CD4-positive, alpha-beta T cell treated with Interleukin-6 for 4 hours (primary cell): ENCODE data around the gene KANSL2.
A peak's percentile ranks its signal among the peaks of the same experiment; 100 is the strongest.
"Not testable (repeated sequence)": the region's sequence is repeated elsewhere in the genome, so short reads cannot be mapped to it uniquely, and the experiment has no call there.

Experiments
- DNase-seq: peaks from one replicate; pipeline ENCODE4 v3.0.0-alpha.2; 2020; ENCODE audit warnings: mixed read lengths

KANSL2 gene, protein sequence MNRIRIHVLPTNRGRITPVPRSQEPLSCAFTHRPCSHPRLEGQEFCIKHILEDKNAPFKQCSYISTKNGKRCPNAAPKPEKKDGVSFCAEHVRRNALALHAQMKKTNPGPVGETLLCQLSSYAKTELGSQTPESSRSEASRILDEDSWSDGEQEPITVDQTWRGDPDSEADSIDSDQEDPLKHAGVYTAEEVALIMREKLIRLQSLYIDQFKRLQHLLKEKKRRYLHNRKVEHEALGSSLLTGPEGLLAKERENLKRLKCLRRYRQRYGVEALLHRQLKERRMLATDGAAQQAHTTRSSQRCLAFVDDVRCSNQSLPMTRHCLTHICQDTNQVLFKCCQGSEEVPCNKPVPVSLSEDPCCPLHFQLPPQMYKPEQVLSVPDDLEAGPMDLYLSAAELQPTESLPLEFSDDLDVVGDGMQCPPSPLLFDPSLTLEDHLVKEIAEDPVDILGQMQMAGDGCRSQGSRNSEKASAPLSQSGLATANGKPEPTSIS

DNA sequence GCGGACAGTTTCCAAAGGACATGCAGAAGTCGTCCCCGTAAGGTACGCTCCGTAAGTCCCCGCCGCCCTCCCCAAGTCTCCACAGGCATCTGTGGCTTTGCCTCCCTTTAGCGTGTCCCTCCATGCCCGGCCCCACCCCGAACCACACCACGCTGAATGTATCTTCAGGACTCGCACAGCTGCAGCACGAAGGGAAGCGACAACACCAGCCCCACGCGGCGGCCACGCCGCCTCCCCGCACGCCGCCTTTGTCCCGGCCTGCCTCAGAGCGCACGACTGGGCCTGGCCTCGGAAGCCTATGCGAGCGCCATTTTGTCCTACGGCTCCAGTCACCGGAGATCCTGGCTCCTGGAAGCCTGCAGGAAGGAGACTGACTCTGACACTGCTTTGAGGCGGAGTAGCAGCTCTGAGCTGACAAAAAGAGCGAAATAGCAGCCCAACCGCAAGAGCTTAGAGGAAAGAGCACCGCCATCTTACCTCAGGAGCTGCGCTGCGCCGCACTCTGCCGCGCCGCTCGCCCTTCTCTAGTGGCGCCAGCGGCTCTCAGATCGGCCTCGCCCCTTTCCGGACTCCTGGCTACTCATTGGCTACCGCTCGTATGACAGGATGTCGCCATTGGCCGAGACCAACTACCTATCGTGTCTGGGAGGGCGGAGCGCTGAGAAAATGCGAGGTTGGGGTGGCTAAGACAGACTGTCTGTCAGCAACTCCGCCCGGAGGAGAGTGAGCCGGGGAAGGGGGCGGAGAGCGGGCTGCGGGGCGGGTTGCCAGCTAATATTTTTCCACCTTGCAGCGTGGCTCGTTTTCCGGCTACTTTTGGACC is at the start of gene KANSL2:
Gene KANSL2 (minus strand): TSS at position 529 of the 823 bp plus-strand sequence. CDS start 606 bp downstream, outside the sequence.
- DNase-seq: peak; percentile 97

DNA sequence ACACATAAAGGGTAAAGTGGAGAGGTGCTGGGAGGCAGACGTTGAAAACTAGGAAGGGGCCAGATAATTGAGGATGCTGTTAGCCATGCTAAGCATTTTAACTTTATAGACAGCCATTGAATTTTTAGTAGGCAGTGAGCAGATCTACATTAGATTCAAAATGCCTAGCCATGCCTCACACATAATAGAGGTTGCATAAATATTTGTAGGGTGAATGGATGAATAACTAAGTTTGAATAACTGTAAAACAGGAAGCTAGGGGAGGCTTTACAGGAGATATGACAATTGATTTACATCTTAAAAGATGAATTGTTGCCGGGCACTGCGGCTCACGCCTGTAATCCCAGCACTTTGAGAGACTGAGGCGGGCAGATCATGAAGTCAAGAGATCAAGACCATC is 46.8 kb upstream of the KANSL2 start:
- no peak for DNase-seq

DNA sequence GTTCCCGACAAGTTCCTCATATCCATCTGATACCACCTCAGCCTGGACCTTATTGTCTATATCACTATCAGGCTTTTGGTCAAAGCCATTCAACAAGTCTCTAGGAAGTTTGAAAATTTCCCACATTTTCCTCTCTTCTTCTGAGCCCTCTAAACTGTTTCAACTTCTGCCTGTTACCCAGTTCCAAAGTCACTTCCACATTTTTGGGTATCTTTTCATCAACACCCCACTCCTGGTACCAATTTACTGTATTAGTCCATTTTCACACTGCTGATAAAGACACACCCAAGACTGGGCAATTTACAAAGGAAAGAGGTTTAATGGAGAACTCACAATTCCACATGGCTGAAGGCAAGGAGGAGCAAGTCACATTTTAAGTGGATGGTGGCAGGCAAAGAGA is 38.7 kb upstream of the KANSL2 start:
- DNase-seq: not testable (repeated sequence)

DNA sequence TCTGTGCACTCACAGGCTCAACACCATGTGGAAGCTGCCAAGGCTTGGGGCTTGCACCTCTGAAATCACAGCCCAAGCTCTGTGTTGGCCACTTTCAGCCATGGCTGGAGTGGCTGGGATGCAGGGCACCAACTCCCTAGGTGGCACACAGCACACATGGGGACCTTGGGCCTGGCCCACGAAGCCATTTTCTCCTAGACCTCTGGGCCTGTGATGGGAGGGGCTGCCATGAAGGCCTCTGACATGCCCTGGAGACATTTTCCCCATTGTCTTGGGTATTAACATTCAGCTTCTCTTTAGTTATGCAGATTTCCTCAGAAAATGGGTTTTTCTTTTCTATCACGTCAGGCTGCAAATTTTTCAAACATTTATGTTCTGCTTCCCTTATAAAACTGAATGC is 38.1 kb upstream of the KANSL2 start:
- not testable (repeated sequence) for DNase-seq

DNA sequence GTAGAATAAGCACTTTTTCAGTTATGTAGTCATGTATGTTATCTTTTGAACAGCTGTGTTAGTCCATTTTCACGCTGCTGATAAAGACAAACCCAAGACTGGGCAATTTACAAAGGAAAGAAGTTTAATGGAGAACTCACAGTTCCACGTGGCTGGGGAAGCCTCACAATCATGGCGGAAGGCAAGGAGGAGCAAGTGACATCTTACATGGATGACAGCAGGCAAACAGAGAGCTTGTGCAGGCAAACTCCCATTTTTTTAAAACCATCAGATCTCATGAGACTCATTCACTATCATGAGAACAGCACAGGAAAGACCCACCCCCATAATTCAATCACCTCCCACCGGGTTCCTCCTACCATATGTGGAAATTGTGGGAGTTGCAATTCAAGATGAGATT is 37.0 kb upstream of the KANSL2 start:
- not testable (repeated sequence) for DNase-seq

DNA sequence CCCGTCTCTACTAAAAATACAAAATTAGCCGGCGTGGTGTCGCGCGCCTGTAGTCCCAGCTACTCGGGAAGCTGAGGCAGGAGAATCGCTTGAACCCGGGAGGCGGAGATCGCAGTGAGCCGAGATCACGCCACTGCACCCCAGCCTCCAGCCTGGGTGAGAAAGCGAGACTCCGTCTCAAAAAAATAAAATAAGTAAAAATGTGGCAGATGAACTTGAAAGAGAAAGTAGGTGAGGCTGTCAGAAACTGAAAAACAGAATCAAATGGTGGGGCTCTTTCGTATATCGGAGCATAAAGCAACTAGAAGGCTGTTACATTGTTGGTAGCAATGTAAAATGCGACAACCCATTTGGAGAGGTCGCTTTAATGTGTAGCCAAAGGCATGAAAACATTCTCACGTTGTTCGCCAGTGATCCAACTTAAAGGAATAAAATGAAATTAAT is 35.2 kb upstream of the KANSL2 start:
- DNase-seq: peak; percentile 4

DNA sequence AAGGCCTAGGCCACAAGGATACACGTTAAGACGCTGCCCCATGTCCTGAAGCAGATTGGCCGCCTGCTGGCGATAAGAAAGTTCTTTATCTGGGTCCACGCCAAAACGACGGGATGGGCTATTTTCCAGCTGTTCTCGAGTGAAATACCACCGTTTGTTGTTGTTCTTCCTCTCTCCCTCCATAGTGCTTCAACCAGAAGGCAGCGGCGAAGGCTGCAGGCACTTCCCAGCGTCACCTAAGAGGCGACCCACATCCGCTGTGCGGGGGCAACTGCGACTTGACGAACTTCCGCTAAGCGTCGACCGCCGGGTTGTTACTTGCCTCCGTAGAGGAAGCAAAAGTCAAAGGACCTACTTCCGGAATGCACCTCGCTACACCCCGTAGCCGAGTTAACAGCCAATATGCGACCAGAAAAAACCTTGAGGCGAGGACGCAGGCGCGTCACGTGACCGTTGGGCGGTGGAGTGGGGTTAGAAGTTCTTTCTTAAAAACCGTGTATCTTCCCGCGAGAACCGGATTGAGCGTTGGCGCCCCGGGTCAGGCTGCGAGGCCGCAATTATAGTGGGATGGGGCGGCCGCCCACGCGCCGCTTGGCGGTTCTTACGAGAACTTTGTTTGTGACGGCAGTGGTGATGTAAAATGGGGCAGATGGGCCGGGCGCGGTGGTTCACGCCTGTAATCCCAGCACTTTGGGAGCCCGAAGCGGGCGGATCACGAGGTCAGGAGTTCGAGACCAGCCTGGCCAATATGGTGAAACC is 34.6 kb upstream of the KANSL2 start, which contains the start of gene CCNT1:
Gene CCNT1 (minus strand): TSS at position 215 of the 759 bp plus-strand sequence. CDS start 32 bp downstream, at position 183.
- DNase-seq: peak; percentile 98

DNA sequence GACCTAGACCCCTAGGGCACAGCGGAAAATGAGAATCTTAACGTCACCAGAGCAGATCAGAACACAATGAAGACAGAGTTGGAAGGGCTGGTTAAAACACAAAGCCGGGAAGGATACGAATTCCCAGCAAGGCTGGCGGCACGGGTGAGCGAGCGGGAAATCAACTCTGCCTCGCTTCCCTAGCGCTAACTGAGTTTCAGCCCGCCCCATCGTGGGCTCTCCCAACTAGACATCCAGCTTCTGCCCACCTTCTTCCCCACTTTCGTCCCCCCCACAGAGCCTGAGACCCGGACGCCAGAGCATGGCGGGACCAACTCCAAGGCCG is 34.1 kb upstream of the KANSL2 start:
- DNase-seq: no peak

DNA sequence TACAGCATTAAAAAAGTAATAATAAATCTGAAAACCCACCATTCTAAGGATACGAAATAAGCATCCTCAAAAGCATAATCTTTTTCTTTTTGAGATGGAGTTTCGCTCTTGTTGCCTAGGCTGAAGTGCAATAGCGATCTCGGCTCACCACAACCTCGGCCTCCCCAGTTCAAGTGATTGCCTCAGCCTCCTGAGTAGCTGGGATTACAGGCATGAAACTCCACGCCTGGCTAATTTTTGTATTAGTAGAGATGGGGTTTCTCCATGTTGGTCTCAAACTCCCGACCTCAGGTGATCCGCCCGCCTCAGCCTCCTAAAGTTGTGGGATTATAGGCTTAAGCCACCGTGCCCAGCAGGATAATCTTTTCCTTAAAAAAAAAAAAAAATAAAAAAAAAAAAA is 30.2 kb upstream of the KANSL2 start:
- no peak for DNase-seq

DNA sequence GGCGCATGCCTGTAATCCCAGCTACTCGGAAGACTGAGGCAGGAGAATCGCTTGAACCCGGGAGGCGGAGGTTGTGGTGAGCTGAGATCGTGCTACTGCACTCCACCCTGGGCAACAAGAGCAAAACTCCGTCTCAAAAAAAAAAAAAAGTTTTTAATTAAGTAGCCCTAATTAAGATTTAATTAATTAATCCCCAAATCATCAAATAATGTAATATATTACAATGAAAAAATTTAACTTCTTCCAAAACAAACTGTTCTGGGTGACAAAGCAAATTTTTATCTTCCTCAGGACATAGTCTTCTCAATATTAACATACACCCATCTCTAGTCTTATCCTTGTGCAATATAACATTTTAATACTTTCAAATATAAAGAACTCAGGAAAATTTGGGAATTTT is 16.8 kb upstream of the KANSL2 start:
- not testable (repeated sequence) for DNase-seq

DNA sequence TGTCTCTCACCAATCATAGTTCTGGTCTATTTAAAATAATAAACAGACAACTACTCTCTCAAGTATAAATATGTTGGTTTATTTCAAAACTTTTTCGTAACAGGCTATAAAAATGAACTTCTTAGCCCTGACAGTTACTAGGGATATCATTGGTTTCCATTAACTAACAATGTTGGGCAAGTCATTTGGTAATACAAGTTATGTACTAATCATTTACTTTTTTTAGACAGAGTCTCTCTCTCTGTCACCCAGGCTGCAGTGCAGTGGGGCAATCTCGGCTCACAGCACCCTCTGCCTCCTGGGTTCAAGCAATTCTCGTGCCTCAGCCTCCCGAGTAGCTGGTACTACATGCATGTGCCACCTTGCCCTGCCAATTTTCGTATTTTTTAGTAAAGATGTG is 14.6 kb upstream of the KANSL2 start:
- no peak for DNase-seq

DNA sequence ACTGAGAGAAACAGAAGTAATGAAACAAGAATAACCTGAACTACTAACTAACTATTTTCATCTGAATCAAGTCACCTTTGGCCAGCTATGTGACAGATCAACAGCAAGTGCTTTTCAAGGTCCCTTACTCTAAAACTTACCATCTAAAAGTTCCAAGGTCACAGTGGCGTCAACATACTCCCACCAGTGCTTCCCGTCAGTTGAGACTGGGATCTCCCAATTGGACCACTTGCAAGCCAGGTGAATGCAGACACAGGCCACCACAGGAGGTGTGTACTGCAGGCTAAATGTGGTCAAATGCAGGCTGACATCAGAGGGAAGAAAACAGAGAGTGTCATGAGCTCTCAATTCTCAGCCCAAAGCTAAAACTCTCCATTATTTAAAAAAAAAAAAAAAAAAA is 13.8 kb upstream of the KANSL2 start:
- no peak for DNase-seq

DNA sequence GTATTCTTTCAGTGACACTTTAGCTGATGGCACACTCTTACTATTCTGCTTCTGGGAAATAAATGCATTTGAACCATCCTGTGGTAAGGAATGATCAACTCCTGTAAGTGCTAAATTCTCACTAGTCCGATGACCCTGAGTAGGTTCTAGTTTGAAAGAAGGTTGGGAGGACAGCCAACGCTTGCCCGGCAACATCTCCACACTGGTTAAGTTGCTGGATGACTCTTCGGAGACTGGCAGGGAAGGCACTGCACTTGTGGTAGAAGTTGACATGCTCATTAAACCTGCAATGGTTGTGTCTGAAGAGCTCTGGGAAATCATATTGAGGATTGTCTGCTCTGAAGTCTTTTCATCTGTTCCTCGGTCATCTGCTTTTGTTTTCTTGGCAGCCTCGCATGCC is 12.0 kb upstream of the KANSL2 start:
- DNase-seq: no peak

DNA sequence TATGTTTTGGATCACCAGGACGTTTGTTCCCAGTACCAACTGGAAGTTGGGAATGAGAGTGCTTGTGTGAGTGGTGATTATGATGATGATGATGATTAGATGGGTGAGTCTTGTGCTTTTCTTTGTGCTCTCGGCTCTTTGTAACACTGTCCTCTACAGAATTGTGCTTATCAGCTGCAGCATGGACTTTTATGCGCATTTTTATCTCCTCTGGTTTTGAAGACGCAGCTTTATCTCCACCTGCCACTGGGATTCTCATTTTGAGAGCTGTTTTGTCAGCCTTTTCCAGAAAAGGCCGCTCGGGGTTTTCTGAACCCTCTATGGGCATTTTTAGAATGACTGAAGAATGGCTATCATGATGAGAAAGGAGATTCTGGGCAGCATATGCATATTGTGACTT is 11.5 kb upstream of the KANSL2 start:
- no peak for DNase-seq

DNA sequence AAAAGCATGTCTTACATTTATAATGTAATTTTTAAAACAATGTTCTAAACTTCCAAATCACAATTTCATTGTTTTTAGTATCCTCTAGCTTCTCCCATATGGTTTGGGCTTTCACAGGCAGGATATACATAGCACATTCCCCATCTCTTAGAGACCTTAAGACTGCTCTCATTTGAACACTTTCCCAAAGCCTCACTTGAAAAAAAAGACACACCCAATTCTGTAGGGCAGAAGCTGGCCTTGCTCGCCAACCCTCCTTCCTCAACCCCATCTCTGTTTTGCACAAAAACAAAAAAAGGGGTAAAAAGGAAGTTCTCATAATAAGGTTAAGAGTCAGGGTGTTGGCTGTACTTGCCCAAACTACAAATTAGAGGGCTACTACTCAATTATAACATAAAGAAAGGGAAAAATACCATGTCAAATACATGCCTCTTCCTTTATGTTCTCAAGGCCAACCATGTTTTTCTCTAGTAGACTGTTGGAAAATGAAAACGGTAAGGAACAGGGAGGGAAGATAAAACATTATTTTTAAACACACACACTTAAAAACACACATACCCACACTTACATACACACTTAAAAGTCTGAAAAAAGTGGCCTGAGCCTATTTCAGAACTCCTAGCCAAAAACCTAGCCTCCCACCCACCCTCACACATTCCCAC is 9.9 kb upstream of the KANSL2 start:
- DNase-seq: no peak

DNA sequence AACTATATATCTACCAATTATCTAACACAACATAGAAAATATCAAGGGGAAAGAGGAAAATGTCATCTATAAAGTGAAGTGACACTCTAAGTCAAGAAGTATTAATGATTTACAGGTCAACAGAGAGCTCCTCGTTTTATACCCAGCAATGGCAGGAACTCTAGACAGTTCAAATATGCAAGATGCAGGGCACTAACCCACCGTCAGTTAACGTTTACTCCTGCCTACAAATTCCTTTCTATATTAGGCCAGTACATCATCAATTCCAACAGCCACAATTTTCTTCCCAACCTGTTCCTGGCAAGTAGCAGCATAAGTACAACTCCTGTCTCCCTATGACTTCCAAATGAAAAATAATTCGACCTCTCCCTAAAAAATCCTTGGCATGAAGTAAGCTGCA is 9.0 kb upstream of the KANSL2 start:
- no peak for DNase-seq

DNA sequence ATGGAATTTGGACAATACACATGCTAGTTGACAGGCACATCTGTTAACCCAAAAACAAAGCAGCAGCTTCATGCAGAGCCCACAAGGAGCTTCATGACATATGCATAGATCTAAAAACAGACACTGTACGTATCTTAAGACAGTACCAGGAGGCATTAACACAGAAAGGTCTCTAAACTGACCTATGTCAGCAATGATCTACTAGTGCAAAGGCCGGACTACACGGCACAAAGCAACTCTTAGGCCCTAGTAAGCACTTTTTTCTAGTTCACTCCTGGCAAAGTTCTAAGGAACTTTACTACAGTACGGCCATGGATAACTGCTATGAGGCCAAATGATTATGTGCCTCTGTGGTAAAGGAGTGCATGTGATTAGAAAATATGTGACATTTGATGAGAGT is 8.4 kb upstream of the KANSL2 start:
- DNase-seq: no peak

DNA sequence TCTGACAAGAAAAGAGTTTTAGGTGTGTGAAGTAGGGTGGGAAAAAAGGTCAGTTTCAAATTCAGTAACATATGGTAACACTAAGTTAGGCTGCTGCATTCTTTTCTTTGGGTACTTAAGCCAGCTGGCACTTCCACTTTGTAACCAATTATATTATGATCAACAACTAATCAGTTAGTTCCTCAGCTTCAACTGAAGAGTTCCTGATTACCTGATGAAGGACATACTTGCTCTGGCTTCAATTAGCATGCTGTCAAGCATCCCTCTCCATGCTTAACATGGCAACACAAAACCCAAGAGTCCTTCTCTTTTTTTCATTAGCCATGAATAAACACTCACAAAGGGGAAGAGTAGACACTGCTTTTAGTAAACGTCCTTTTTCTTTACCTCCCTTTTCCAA is 6.8 kb upstream of the KANSL2 start:
- no peak for DNase-seq

DNA sequence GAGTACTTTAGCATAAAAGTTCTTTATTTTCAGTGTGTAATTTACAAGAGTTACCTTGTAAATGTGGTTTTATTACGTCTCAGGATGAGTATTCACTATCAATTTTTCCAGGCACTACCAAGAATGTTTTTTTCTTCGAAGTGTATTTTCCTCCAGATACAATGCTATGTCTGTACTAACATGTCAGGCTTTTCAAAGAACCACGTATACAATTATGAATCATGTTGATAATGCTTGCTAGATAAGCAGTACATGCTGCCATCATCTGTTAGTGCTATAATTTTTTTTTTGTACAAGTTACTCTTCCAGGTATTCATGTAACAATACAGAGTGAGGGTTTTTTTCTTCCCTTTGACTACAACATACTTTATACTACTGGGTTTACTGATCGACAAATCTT is 5.6 kb upstream of the KANSL2 start:
- no peak for DNase-seq

DNA sequence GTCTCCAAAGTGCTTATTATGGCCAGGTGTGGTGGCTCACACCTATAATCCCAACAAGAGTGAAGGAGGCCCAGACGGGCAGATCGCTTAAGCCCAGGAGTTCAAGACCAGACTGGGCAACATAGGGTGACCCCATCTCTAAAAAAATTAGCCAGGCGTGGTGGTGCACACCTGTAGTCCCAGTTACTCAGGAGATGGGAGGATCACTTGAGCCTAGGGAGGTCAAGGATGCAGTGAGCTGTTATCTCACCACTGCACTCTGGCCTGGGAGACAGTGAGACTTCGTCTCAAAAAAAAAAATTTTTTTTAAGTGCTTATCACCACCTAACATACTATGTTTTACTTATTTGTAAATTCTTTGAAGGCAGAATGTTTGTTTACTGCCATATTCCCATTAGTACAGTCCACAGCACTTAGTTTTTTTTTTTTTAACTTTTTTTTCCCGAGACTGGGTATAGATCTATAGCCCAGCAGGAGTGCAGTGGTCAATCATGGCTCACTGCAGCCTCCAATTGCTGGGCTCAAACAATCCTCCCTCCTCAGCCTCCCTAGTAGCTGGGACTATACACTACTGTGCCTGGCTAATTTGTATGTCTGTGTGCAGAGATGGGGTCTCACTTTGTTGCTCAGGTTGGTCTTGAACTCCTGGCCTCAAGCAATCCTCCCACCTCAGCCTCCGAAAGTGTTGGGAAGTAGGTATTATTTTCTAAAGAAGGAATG is 4.7 kb upstream of the KANSL2 start:
- DNase-seq: no peak

DNA sequence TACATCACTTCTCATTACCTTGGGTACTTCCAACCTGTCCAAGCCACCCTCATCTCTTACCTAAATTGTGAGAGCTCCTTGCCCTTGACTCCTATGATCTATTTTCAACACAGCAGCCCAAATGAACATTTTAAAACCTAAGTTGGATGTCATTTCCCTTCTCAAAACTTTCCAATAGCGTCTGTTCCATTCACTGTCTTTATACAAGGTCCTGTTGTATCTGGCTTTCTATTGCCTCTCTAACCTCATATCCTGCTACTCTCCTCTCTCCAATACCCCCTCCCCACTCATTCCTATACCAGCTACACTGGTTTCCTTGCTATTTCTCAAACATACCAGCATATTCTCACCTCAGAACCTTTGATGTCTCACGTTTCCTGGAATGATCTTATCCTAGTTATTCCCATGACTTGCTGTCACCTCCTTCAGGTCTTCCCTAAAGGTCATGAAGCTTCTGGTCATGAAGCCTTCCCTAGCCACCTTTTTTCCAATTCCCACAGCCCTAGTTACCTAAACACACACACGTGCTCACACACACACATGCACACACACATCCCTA is 4.1 kb upstream of the KANSL2 start:
- no peak for DNase-seq

DNA sequence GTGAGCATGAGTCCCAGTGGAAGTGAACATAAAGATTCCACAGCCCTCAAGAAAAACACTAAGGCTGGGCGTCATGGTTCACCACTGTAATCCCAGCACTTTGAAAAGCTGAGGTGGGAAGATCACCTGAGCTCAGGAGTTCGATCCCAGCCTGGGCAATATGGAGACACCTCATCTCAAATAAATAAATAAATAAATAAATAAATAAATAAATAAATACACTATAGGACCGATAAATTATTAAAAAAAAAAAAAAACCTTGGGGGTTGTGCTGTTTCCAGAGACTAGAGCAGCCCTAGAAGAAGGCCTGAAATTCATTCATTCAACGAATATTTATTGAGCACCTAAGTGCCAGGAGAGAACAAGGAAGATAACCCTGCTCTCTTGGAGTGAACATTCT is 1.5 kb upstream of the KANSL2 start:
- no peak for DNase-seq
